ENCODE measurements around the gene ZFYVE26. TPM values are rescaled to one million over a fixed set of nuclear protein-coding genes. Genes with fewer than 3 reads are reported as not detected.
"Not testable (repeated sequence)": the region's sequence is repeated elsewhere in the genome, so short reads cannot be mapped to it uniquely, and the experiment has no call there.

The ZFYVE26 gene
- total RNA-seq, 2 experiments from 2014 or later = 25.2 to 27.4 TPM

DNA sequence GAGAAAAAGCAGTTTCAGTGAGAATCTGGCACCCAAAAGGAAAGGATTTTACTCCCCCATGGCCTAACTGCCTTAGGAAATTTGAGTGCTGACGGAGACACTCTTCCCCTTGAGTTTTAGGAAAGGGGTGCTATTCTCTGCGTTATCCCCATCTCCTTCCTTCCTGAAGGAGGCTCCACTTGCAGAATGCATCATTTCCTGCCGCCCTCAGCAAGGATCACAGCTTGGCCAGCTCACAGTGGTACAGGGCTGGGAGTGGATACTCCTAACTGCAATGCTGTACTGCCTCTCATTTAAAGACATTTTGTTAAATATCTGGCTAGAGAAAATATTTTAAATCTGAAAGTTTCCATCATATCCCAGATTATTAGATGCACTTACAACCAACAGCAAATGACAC, 81.7 kb downstream of the ZFYVE26 start:
- Mint-ChIP-seq H3K27me3 (no peaks in the 10 kb centered on the region), H3K4me3 (no peak overlapping the region), H3K4me1 (no peaks in the 10 kb centered on the region), H3K27ac (no peak overlapping the region), H3K9me3 (no peaks in the 10 kb centered on the region), H3K36me3 (ENCODE audit: low read depth) (no peaks in the 10 kb centered on the region)
- no peak for DNase-seq
- ChIA-PET POLR2A (no interaction called here), CTCF (no interaction called here)

DNA sequence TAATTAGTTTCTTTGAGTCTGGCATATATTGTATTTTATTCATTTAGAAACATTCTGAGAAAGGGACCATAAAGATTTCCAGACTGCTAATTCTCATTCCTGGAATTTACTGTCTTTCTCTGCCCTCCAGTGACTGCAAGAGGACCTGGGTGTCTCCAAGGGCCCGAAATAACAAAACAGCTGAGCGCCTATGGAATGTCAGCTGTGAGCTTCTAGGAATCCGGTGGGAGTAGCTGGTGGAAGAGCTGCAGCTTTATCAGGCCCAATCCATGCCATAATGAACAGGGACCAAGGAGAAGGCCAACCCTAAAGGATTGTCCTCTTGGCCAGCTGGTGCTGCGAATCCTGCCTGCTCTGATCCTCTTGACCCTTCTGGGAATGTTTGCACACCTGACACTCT, 82.8 kb downstream of the ZFYVE26 start:
- H3K4me3 Mint-ChIP-seq = no peak overlapping the region
- no peaks in the 10 kb centered on the region for H3K4me1 Mint-ChIP-seq
- no peak for DNase-seq
- H3K9me3 Mint-ChIP-seq = no peaks in the 10 kb centered on the region
- no peaks in the 10 kb centered on the region for H3K36me3 Mint-ChIP-seq (ENCODE audit: low read depth)
- no peak overlapping the region for H3K27ac Mint-ChIP-seq
- no peaks in the 10 kb centered on the region for H3K27me3 Mint-ChIP-seq
- ChIA-PET CTCF (no interaction called here), POLR2A (no interaction called here)

DNA sequence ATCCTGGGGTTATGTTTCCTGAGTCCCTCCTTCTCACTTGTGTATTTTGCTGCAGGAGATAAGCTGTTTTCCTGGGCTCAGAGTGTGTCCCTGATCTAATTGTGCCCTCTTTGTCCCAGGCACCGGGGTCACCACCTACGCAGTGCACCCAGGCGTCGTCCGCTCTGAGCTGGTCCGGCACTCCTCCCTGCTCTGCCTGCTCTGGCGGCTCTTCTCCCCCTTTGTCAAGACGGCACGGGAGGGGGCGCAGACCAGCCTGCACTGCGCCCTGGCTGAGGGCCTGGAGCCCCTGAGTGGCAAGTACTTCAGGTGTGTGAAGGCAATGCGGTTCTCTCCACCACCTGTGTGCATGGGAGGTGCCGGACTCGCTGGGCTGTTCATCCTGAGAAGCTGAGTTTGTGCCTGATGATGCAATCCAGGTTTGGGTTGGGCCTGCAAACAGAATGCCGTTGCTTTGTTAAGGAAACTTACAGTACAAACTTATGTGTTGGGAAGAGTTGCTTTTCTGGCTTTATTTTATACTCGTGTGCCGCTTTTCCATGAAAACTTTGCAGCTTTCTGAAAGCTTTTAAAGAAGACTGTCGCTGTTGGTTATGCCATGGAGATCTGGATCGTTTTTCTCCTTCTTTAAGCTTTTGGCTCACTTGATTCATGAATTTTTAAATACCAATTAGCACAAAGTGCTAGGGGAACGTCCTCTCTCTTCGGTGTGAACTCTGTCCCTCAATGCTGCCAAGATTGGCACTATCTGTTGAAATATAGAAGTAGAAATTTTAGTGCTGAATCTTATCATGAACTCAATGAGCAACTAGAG, 87.1 kb downstream of the ZFYVE26 start:
- Mint-ChIP-seq H3K4me1 (no peaks in the 10 kb centered on the region), H3K36me3 (ENCODE audit: low read depth) (no peaks in the 10 kb centered on the region), H3K4me3 (no peak overlapping the region), H3K9me3 (no peaks in the 10 kb centered on the region), H3K27ac (no peak overlapping the region), H3K27me3 (peaks cover 3% of the 10 kb centered on the region)
- CTCF ChIA-PET = no interaction called here
- POLR2A ChIA-PET = no interaction called here
- DNase-seq = no peak

DNA sequence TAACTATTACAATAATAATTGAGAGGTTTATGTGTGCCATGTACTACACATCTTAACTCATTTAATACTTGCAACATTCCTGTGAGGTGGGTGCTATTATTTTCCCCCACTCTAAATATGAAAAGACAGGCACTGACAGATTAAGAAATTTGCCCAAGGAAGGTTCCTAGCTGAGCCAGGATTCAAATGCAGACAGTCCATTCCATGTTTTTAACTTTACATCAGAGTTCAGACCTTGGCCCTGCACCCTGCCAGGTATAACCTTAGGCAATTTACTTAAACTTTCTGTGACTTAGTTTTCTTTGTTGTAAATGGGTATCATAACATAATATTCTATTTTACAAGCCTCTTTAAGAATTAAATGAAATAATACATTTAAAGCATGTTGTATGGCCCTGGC, 88.1 kb downstream of the ZFYVE26 start:
- ChIA-PET CTCF (no interaction called here), POLR2A (no interaction called here)
- Mint-ChIP-seq H3K27me3 (peaks cover 12% of the 10 kb centered on the region), H3K9me3 (no peaks in the 10 kb centered on the region), H3K27ac (no peak overlapping the region), H3K4me1 (no peaks in the 10 kb centered on the region), H3K36me3 (ENCODE audit: low read depth) (no peaks in the 10 kb centered on the region), H3K4me3 (no peak overlapping the region)
- DNase-seq = no peak

DNA sequence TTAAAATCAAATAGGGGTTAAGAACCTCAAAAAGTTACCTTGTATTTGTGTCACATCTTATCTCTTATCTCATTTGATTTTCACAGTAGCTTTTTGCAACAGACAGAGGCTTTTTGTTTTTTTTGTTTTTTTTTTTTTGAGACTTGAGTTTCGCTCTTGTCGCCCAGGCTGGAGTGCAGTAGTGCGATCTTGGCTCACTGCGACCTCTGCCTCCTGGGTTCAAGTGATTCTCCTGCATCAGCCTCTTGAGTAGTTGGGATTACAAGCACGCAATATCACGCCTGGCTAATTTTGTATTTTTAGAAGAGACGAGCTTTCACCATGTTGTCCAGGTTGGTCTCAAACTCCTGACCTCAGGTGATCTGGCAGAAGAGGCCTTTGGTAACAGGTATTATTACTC, 89.0 kb downstream of the ZFYVE26 start:
- CTCF ChIA-PET = interaction anchor here (0.5 to 1.1 kb wide), 4 partner anchors 11 to 150 kb away, joined by 3 to 4 read pairs (median 4); no protein-coding TSS in a partner anchor
- peaks cover 20% of the 10 kb centered on the region for H3K27me3 Mint-ChIP-seq
- H3K4me3 Mint-ChIP-seq = no peak overlapping the region
- POLR2A ChIA-PET = no interaction called here
- peaks cover 3% of the 10 kb centered on the region for H3K4me1 Mint-ChIP-seq
- H3K27ac Mint-ChIP-seq = no peak overlapping the region
- no peaks in the 10 kb centered on the region for H3K36me3 Mint-ChIP-seq (ENCODE audit: low read depth)
- no peak for DNase-seq
- no peaks in the 10 kb centered on the region for H3K9me3 Mint-ChIP-seq

DNA sequence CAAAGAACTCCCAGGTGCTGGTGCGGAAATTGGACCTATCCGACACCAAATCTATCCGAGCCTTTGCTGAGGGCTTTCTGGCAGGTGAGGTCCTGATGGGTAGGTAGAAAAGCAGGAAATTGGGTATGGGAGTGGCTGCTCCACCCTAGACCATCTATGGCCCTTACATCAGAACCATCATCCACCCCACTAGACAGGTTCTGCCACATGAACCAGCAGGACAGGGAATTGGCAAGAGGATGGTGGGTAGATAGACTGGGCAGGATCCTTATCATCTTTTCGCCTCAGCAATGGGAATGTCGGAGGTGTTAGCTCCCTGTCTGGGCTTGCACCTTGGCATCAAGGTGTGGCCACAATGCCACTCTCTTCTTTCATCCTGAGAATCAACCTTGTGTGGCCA, 91.2 kb downstream of the ZFYVE26 start:
- H3K27ac Mint-ChIP-seq = no peak overlapping the region
- peaks cover 3% of the 10 kb centered on the region for H3K4me1 Mint-ChIP-seq
- DNase-seq = no peak
- peaks cover 2% of the 10 kb centered on the region for H3K36me3 Mint-ChIP-seq (ENCODE audit: low read depth)
- H3K9me3 Mint-ChIP-seq = no peaks in the 10 kb centered on the region
- ChIA-PET CTCF (no interaction called here), POLR2A (no interaction called here)
- peaks cover 38% of the 10 kb centered on the region for H3K27me3 Mint-ChIP-seq
- H3K4me3 Mint-ChIP-seq = no peak overlapping the region

DNA sequence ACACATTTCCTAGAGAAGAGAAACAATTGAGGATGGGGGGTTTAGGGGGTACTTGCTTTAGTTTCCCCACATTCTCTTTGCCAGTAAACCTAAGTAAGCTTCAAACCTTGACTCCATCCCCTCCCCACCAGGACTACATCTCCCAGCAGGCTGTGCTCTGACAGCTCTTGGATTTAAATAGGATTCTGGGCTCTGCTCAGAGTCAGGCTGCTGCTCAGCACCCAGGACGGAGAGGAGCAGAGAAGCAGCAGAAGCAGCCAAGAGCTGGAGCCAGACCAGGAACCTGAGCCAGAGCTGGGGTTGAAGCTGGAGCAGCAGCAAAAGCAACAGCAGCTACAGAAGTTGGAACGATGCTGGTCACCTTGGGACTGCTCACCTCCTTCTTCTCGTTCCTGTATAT, 94.1 kb downstream of the ZFYVE26 start:
- peaks cover 2% of the 10 kb centered on the region for H3K36me3 Mint-ChIP-seq (ENCODE audit: low read depth)
- ChIA-PET POLR2A (no interaction called here), CTCF (interaction anchor here (0.6 to 2.1 kb wide), 4 partner anchors 8 to 788 kb away, joined by 3 to 5 read pairs (median 4); no protein-coding TSS in a partner anchor)
- H3K4me3 Mint-ChIP-seq = no peak overlapping the region
- peaks cover 3% of the 10 kb centered on the region for H3K4me1 Mint-ChIP-seq
- H3K27me3 Mint-ChIP-seq = peaks cover 43% of the 10 kb centered on the region
- H3K9me3 Mint-ChIP-seq = no peaks in the 10 kb centered on the region
- no peak for DNase-seq
- no peak overlapping the region for H3K27ac Mint-ChIP-seq

DNA sequence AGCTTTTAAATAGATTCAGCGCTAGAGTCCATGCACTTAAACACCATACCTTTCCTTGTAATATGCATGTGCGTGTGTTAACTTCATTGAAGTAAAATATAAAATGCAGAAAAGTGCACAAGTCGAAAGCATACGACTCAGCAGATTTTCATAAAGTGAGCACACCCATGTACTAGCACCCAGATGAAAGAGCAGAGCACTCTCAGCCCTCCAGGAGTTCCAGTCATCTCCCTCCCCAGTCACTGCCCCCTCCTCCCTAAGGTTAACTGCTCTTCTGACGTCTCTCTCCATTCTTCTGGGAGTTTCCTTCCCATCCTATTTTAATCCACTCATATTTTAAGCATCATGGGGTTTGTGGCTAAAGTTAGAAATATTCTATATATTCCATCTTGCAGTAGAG, 94.5 kb downstream of the ZFYVE26 start:
- CTCF ChIA-PET = interaction anchor here (1.2 to 2.1 kb wide), 2 partner anchors 8 to 21 kb away, joined by 4 read pairs; no protein-coding TSS in a partner anchor

DNA sequence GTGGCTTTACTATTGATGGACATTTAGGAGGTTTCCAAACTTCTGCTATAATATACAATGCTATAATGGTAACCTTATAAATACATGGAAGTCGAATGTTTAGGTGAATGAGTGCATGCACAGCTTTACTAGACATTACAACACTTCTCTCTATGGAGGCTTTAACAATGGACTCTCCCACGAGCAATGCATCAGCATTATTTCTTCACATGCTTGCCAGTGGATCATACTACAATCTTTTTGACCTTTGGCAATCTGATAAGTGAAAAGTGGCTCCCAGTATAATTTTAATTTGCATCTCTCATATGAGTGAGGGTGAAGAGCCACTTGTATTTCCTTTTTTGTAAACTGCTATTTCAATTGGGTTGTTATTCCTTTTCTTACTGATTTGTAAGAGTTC, 96.5 kb downstream of the ZFYVE26 start:
- no peaks in the 10 kb centered on the region for H3K9me3 Mint-ChIP-seq
- peaks cover 3% of the 10 kb centered on the region for H3K4me1 Mint-ChIP-seq
- ChIA-PET POLR2A (no interaction called here), CTCF (no interaction called here)
- DNase-seq = no peak
- H3K27ac Mint-ChIP-seq = no peak overlapping the region
- peaks cover 2% of the 10 kb centered on the region for H3K36me3 Mint-ChIP-seq (ENCODE audit: low read depth)
- H3K27me3 Mint-ChIP-seq = peaks cover 43% of the 10 kb centered on the region
- H3K4me3 Mint-ChIP-seq = no peak overlapping the region

More for the DNA sequence above, 94.5 kb downstream of the ZFYVE26 start:
- POLR2A ChIA-PET = no interaction called here
- DNase-seq = no peak
- Mint-ChIP-seq H3K9me3 (no peaks in the 10 kb centered on the region), H3K27me3 (peaks cover 43% of the 10 kb centered on the region), H3K36me3 (ENCODE audit: low read depth) (peaks cover 2% of the 10 kb centered on the region), H3K27ac (no peak overlapping the region), H3K4me1 (peaks cover 3% of the 10 kb centered on the region), H3K4me3 (no peak overlapping the region)

DNA sequence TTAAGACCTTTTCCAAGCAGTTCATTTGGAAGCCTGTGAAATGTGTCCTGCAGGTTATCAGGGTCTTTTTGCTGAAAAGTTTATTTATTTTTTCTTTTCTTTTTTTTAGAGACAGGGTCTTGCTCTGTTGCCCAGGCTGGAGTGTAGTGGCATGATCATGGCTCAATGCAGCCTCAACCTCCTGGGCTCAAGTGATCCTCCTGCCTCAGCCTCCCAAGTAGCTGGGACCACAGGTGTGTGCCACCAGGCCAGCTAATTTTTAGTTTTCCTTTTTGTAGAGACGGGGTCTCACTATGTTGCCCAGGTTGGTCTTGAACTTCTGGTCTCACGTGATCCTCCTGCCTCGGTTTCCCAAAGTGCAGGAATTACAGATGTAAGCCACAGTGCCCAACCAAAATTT, 97.0 kb downstream of the ZFYVE26 start:
- H3K36me3 Mint-ChIP-seq (ENCODE audit: low read depth); H3K4me3 Mint-ChIP-seq; H3K9me3 Mint-ChIP-seq; H3K4me1 Mint-ChIP-seq; POLR2A ChIA-PET; CTCF ChIA-PET; H3K27ac Mint-ChIP-seq; DNase-seq: not testable (repeated sequence)
- H3K27me3 Mint-ChIP-seq = peaks cover 42% of the 10 kb centered on the region

DNA sequence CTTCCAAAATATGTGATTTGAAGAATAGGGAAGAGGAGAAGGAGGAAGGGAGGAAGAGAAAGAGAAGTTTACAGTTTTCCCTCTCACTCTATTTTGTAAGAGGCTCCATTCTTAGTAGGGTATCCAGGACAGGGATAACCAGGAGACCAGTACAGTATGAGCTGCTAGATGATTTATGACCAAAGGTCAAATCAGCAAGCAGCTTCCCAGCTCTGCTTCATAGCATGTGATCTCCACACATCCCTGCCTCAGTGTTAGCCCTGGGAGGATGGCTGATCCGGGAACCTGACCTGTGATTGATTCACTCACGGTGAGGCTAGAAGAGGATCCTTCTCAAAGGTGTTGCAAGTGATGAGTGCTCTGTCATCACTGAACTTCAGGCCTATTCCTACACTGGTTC, 98.1 kb downstream of the ZFYVE26 start:
- Mint-ChIP-seq H3K9me3 (no peaks in the 10 kb centered on the region), H3K27ac (no peak overlapping the region), H3K27me3 (peaks cover 36% of the 10 kb centered on the region), H3K4me1 (peaks cover 3% of the 10 kb centered on the region), H3K4me3 (no peak overlapping the region), H3K36me3 (ENCODE audit: low read depth) (peaks cover 2% of the 10 kb centered on the region)
- ChIA-PET CTCF (no interaction called here), POLR2A (no interaction called here)
- no peak for DNase-seq

DNA sequence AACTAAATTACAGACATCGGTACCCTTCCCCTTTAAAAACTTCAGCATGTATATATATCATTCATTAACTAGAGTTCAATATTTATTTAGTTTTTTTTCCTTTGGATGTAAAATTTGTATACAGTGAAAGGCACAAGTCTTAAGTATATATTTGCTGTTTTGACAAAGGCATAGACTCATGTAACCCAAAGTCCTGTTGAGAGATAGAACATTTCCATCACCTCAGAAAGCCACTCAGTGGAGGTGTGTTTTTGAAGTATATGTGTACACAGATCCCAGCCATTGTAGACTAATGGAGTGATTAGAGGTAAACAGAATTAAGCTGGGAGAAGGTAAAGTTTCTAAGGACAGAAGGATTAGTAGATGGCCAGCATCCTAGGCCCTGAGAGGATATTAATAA, 99.3 kb downstream of the ZFYVE26 start:
- no peak for DNase-seq
- Mint-ChIP-seq H3K4me1 (no peaks in the 10 kb centered on the region), H3K27me3 (peaks cover 25% of the 10 kb centered on the region), H3K4me3 (no peak overlapping the region), H3K36me3 (ENCODE audit: low read depth) (peaks cover under 1% of the 10 kb centered on the region), H3K27ac (no peak overlapping the region), H3K9me3 (no peaks in the 10 kb centered on the region)
- POLR2A ChIA-PET = no interaction called here
- CTCF ChIA-PET = no interaction called here

DNA sequence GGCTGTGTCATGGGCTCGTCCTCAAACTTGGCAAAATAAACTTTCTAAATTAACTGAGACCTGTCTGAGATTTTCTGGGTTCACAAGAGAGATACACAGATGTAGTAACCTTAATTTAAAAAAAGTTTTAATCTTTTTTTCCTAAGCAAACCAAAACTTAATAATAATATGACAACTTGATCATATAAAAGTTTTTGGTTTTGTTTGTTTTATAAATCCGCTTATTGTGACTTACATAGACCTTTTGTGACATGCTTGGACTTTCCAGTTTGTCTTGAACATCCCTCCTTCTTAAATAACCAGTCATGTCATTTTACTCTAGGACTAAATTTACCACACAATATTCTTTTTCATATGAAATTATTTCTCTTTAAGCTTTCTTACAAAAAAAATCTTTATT, 106.2 kb downstream of the ZFYVE26 start:
- no peak for DNase-seq
- ChIA-PET CTCF (interaction anchor here (0.6 to 1.4 kb wide), 4 partner anchors 70 to 285 kb away, joined by 3 to 4 read pairs (median 3); partner anchors contain the start of gene PIGH), POLR2A (no interaction called here)
- Mint-ChIP-seq H3K4me3 (no peak overlapping the region), H3K9me3 (peaks cover 13% of the 10 kb centered on the region), H3K27ac (no peak overlapping the region), H3K4me1 (no peaks in the 10 kb centered on the region), H3K27me3 (peaks cover 10% of the 10 kb centered on the region), H3K36me3 (ENCODE audit: low read depth) (peaks cover 6% of the 10 kb centered on the region)

DNA sequence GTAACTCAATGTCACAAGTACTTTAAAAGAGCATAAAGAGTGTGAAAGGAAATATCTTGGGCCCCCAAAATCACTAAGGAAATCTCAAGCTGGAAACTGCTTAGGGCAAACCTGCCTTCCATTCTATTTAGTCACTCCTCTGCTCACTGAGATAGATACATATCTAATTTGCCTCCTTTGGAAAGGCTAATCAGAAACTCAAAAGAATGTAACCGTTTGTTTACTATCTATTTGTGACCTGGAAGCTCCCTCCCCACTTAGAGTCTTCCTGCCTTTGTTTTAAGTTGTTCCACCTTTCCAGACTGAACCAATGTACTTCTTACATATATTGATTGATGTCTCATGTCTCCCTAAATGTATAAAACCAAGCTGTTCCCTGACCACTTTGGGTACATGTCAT, 106.6 kb downstream of the ZFYVE26 start:
- H3K27me3 Mint-ChIP-seq; H3K4me3 Mint-ChIP-seq; H3K27ac Mint-ChIP-seq; H3K36me3 Mint-ChIP-seq (ENCODE audit: low read depth); H3K4me1 Mint-ChIP-seq; POLR2A ChIA-PET; DNase-seq: not testable (repeated sequence)
- H3K9me3 Mint-ChIP-seq = peaks cover 13% of the 10 kb centered on the region
- CTCF ChIA-PET = interaction anchor here (0.6 kb wide), 2 partner anchors 70 to 284 kb away, joined by 3 read pairs; no protein-coding TSS in a partner anchor

Data from activated CD4-positive, alpha-beta T cell treated with anti-CD3 and anti-CD28 coated beads, Interleukin-2, amount 10 ng/mL, durations not matched to agents 7 days and 5 days (primary cell).